ENCODE measurements around the gene NOP56.

NOP56 gene

GRCh38 chr20:2700913-2701620, 48.6 kb downstream of the NOP56 start:
- DNase-seq (ENCODE audit: low read depth, low spot score) = no peak

- DNase-seq (ENCODE audit: low read depth, low spot score) = no peak
Measured at GRCh38 chr20:2701671-2702081, 49.2 kb downstream of the NOP56 start.

GRCh38 chr20:2703716-2704475, 51.5 kb downstream of the NOP56 start:
- no peak for DNase-seq (ENCODE audit: low read depth, low spot score)

- DNase-seq (ENCODE audit: low read depth, low spot score) = no peak
Measured at GRCh38 chr20:2705931-2706645, 53.7 kb downstream of the NOP56 start.

DNA sequence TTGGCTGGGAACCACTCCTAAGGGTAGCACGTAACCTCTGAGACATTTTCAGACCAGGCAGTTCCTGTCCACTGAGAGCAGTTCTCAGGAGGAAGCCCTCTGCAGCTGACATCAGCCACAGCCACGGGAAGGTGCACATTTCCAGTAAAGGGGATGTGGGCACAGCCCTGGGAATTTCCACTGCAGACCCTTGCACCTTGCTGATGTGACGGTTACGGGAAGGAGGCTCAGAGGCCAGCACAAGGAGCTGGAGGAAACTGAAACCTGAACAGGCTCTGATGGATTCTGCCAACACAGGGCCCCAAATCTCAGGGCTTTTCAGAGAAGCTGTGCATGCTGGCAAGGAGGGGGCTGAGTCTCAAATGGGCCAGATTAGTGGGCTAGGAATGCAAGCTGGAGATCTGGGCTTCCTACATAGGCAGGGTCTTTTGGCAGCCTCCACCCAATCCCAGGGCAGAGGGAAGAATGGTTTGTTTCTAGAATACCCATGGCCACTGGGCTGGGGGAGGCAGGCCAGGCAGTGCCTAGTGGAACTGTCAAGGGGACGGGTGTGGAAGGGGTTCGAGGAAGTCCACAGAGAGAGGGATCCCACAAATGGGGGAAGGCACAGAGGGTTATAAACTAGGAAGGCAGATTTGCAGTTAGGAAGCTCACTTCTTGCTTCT, 54.4 kb downstream of the NOP56 start:
- DNase-seq (ENCODE audit: low read depth, low spot score) = no peak

DNA sequence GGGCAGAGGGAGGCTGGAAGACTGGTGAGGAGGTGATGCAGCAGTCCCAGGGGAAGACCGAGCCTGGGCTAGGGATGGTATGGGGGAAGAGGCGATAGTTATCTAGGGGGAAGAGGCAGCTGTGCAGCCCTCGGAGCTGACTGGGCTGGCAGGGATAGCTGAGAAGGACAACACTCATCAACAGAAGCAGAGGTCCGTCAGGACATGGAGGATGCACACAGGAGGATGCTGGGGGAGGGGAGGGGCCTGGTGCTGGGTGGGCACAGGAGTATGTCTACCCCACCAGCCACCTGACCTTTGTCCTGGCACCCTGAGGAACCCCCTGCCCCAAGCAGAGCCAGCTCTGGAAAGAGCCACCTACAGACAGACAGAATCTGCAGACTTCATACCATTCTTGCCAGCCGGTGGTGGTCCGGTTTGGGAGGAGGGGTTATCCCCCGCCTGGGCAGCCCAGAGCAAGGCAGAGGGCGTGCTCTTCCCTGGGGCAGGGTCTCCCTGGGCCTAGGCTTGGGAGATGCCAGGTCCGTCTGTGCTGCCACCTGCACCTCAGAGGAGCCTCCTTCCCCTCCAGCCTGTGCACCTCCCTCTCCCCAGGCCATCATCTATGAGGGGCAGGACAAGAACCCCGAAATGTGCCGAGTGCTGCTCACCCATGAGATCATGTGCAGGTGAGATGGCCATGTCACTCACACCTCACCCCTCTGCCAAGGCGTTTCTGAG, 55.1 kb downstream of the NOP56 start:
- no peak for DNase-seq (ENCODE audit: low read depth, low spot score)

Measured in astrocyte of the hippocampus (primary cell).